NCI-H2171 (cell line): ENCODE measurements around the gene CASP6.

ENCODE experiments used
- DNase-seq: peaks from one replicate; lab custom pipeline; 2025; lab: John Stamatoyannopoulos, UW

CASP6 gene

GRCh38 chr4:109702950-109703663, at the start of gene CASP6:
Gene CASP6 (minus strand): TSS chr4:109703445. CDS start chr4:109703395, 50 bp downstream.
- peak; percentile 26 for DNase-seq

GRCh38 chr4:109752525-109752924, 49.3 kb upstream of the CASP6 start:
- DNase-seq, result no peak

GRCh38 chr4:109751852-109752251, 48.6 kb upstream of the CASP6 start:
- no peak for DNase-seq

GRCh38 chr4:109750652-109751244, 47.5 kb upstream of the CASP6 start:
- no peak for DNase-seq

GRCh38 chr4:109749388-109750082, 46.3 kb upstream of the CASP6 start:
- DNase-seq, result no peak

- no peak for DNase-seq
These were observed 44.9 kb upstream of the CASP6 start for GRCh38 chr4:109748114-109748513.

- no peak for DNase-seq
These were observed 43.5 kb upstream of the CASP6 start for GRCh38 chr4:109746728-109747127.

GRCh38 chr4:109745830-109746229, 42.6 kb upstream of the CASP6 start:
- DNase-seq, result no peak

GRCh38 chr4:109739547-109739946, 36.3 kb upstream of the CASP6 start:
- DNase-seq, result no peak

- no peak for DNase-seq
These were observed 35.0 kb upstream of the CASP6 start for GRCh38 chr4:109738104-109738872.

- DNase-seq, result no peak
These were observed 32.5 kb upstream of the CASP6 start for GRCh38 chr4:109735566-109736365.

GRCh38 chr4:109733728-109734127, 30.5 kb upstream of the CASP6 start:
- no peak for DNase-seq

GRCh38 chr4:109730619-109731545, 27.6 kb upstream of the CASP6 start:
- DNase-seq, result no peak

GRCh38 chr4:109729718-109730618, 26.7 kb upstream of the CASP6 start, which contains the start of gene PLA2G12A:
Gene PLA2G12A (minus strand): TSS chr4:109730070. CDS start chr4:109729809, 261 bp downstream.
- DNase-seq, result peak; percentile 60

- DNase-seq, result no peak
These were observed 26.0 kb upstream of the CASP6 start for GRCh38 chr4:109729117-109729717.

- no peak for DNase-seq
These were observed 25.1 kb upstream of the CASP6 start for GRCh38 chr4:109728385-109728784.

- no peak for DNase-seq
These were observed 19.9 kb upstream of the CASP6 start for GRCh38 chr4:109723110-109723509.

- no peak for DNase-seq
These were observed 19.1 kb upstream of the CASP6 start for GRCh38 chr4:109722357-109722756.

GRCh38 chr4:109721033-109721432, 17.8 kb upstream of the CASP6 start:
- no peak for DNase-seq
